Stimulated activated CD4-positive, alpha-beta T cell treated with anti-CD3 and anti-CD28 coated beads, Interleukin-12 subunit alpha, Interleukin-12 subunit beta, amount 100 ng/mL, for 24 hours (primary cell): ENCODE data around the gene SH3TC1.

Experiments used
- DNase-seq, 2 experiments: peaks; one replicate each; pipeline ENCODE4 v3.0.0-alpha.2; 2020; ENCODE audit warnings: low read depth in 2 of 2

SH3TC1 gene

GRCh38 chr4:8287343-8288280 is 88.5 kb downstream of the SH3TC1 start:
- DNase-seq: no peak

GRCh38 chr4:8289151-8289750 is 90.2 kb downstream of the SH3TC1 start:
- DNase-seq: no peak

- DNase-seq: no peak
These were observed 91.0 kb downstream of the SH3TC1 start for GRCh38 chr4:8289956-8290700.

GRCh38 chr4:8290701-8290970 is 91.5 kb downstream of the SH3TC1 start:
- DNase-seq: no peak
